Suprapubic skin (tissue), 4 donors: Measurements from ENCODE around the gene THUMPD3. TPM values are rescaled to one million over a fixed set of nuclear protein-coding genes. Genes with fewer than 3 reads are reported as not detected.

Experiments used
- DNase-seq, 2 donors: peaks; one replicate each; pipeline ENCODE4 v3.0.0-alpha.2; 2019; ENCODE audit warnings: low spot score in 2 of 2
- H3K27ac ChIP-seq: fragments of 200-600 bp; sonication (generic); one replicate; pipeline ENCODE4 v1.5.1; 2019
- H3K27me3 ChIP-seq: fragments of 200-600 bp; sonication (generic); one replicate; pipeline ENCODE4 v1.5.1; 2019
- H3K36me3 ChIP-seq: fragments of 200-600 bp; sonication (generic); one replicate; pipeline ENCODE4 v1.5.1; 2019
- H3K4me1 ChIP-seq: fragments of 200-600 bp; sonication (generic); one replicate; pipeline ENCODE4 v1.5.1; 2019
- H3K4me3 ChIP-seq: fragments of 200-600 bp; sonication (generic); one replicate; pipeline ENCODE4 v1.5.1; 2019; ENCODE audit warnings: mild to moderate bottlenecking
- H3K9me3 ChIP-seq: fragments of 200-600 bp; sonication (generic); one replicate; pipeline ENCODE4 v1.5.1; 2019
- EP300 ChIP-seq: sonication (generic); formaldehyde crosslinking; IDR thresholded peaks from one replicate; pipeline ENCODE4 v1.6.1; 2017; ENCODE audit warnings: antibody characterized with exemption
- POLR2A ChIP-seq, 2 donors: fragments of 450-650 bp; IDR thresholded peaks; one replicate each; pipeline ENCODE4 v1.6.1; 2017; ENCODE audit warnings: antibody characterized with exemption in 2 of 2, mild to moderate bottlenecking in 2 of 2, moderate library complexity in 2 of 2
- POLR2AphosphoS5 ChIP-seq, 3 donors: sonication (generic); formaldehyde crosslinking; IDR thresholded peaks; one replicate each; pipeline ENCODE4 v1.6.1; 2017; ENCODE audit warnings: antibody characterized with exemption in 3 of 3
- WGBS: methylation state at CpG from one replicate; pipeline ENCODE4 v1.1.5; 2018; 5-methylcytosine and 5-hydroxymethylcytosine counted together
- total RNA-seq, 4 donors: library from RNA; depleted of rRNA; stranded (reverse); fragments of >200 nt; gene quantifications; one replicate each; pipeline ENCODE4 v1.1.0, GENCODE V29; 2016
- TF ChIP-seq, protein P1 (sequence below), 2 donors: fragments of 200-600 bp in 1 of 2; fragments of 450-650 bp in 1 of 2; sonication (generic) in 1 of 2; IDR thresholded peaks; one replicate each; pipeline ENCODE4 v1.5.1; 2016 to 2019; ENCODE audit warnings: antibody characterized with exemption in 2 of 2, mild to moderate bottlenecking in 1 of 2, moderate library complexity in 1 of 2

The THUMPD3 gene, protein sequence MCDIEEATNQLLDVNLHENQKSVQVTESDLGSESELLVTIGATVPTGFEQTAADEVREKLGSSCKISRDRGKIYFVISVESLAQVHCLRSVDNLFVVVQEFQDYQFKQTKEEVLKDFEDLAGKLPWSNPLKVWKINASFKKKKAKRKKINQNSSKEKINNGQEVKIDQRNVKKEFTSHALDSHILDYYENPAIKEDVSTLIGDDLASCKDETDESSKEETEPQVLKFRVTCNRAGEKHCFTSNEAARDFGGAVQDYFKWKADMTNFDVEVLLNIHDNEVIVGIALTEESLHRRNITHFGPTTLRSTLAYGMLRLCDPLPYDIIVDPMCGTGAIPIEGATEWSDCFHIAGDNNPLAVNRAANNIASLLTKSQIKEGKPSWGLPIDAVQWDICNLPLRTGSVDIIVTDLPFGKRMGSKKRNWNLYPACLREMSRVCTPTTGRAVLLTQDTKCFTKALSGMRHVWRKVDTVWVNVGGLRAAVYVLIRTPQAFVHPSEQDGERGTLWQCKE
- total RNA-seq = 10 to 100 TPM; 14.2 to 39.0 (median 27.5) TPM

DNA sequence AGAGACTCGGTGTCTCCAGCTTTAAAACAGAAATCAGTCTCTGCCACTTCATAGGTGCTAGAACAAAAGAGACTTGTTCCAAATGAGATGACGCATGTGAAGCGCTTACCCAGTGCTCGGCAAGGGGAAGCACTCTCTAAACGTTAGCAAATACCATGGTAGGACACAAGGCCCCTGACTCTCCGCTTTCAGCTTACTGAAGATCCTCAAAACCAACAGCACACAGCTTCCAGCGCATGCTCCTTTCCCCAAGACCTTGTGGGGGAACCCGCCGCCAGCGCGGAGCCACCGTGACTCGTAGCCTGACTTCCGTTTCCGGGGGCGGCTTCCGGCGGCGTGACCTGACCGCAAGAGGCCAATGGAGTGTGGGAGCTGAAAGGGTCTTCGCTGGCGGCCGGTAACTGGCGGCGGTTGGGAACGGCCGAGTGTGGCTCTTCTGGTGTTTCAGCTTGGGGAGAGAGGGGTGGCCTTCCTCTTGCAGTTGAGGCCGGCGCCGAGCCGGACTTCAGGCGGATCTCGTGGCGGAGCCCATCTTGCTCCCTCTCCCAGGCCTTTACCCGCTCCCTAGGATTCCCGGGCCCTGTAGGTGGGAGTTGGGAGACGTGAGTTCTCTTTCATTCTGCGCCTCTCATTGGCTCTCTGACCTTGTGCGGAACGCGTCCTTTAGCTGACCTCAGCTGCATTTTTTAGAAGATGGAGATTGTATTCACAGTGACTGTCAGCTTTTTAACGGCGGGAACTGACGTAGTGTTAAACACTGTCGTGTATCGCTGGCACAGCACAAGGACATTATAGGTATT lies at the start of gene THUMPD3:
THUMPD3 (plus strand) TSS at position 324 of the 800 bp plus-strand sequence. CDS start 2,015 bp downstream, outside the sequence.
- TF ChIP-seq POLR2AphosphoS5 (IDR thresholded peaks at IDR 0.05) = peak in 1 of 3 donors; percentile 78
- peak in 1 of 2 donors; percentile 64 for TF ChIP-seq POLR2A (IDR thresholded peaks at IDR 0.05)
- TF ChIP-seq, protein P1, sequence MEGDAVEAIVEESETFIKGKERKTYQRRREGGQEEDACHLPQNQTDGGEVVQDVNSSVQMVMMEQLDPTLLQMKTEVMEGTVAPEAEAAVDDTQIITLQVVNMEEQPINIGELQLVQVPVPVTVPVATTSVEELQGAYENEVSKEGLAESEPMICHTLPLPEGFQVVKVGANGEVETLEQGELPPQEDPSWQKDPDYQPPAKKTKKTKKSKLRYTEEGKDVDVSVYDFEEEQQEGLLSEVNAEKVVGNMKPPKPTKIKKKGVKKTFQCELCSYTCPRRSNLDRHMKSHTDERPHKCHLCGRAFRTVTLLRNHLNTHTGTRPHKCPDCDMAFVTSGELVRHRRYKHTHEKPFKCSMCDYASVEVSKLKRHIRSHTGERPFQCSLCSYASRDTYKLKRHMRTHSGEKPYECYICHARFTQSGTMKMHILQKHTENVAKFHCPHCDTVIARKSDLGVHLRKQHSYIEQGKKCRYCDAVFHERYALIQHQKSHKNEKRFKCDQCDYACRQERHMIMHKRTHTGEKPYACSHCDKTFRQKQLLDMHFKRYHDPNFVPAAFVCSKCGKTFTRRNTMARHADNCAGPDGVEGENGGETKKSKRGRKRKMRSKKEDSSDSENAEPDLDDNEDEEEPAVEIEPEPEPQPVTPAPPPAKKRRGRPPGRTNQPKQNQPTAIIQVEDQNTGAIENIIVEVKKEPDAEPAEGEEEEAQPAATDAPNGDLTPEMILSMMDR (IDR thresholded peaks at IDR 0.05) = no peak
- Histone ChIP-seq H3K36me3 (peaks cover 27% of the 10 kb centered on the region), H3K4me3 (peak within 1 kb of the TSS; percentile 69), H3K9me3 (no peaks in the 10 kb centered on the region), H3K27ac (peak within 1 kb of the TSS; percentile 89), H3K27me3 (no peaks in the 10 kb centered on the region), H3K4me1 (peaks cover 23% of the 10 kb centered on the region)
- WGBS = 1% methylated on average over 26 of the region's 46 CpGs
- DNase-seq = peak; percentile 94 to 95

DNA sequence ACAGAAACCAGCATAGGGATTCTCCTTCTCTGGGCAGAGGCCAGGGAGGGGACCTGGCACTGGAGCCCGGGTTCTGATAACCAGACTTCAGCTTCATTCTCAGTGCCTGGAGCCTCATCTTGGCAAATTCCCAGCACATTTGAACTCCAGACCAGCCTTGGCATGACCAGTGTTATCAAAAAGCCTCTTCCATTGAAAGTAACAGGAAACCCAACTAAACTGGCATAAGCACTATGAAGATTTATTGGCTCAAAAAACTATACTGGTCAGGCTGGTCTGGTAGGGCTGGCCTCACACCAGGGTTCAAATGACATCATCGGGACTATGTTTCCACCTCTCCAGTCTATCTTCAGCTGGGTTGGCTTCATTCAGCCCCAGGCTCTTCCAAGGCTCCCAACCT lies 48.1 kb upstream of the THUMPD3 start:
- H3K9me3 ChIP-seq = no peaks in the 10 kb centered on the region
- peaks cover 14% of the 10 kb centered on the region for H3K4me1 ChIP-seq
- no peak overlapping the region for H3K4me3 ChIP-seq
- no peak for DNase-seq
- TF ChIP-seq, protein P1 (IDR thresholded peaks at IDR 0.05) = no peak
- TF ChIP-seq POLR2A (IDR thresholded peaks at IDR 0.05) (no peak), POLR2AphosphoS5 (IDR thresholded peaks at IDR 0.05) (no peak), EP300 (no peak)
- WGBS = 38% methylated on average over 2 of the region's 2 CpGs
- H3K27ac ChIP-seq = no peak overlapping the region
- no peaks in the 10 kb centered on the region for H3K27me3 ChIP-seq
- no peaks in the 10 kb centered on the region for H3K36me3 ChIP-seq

DNA sequence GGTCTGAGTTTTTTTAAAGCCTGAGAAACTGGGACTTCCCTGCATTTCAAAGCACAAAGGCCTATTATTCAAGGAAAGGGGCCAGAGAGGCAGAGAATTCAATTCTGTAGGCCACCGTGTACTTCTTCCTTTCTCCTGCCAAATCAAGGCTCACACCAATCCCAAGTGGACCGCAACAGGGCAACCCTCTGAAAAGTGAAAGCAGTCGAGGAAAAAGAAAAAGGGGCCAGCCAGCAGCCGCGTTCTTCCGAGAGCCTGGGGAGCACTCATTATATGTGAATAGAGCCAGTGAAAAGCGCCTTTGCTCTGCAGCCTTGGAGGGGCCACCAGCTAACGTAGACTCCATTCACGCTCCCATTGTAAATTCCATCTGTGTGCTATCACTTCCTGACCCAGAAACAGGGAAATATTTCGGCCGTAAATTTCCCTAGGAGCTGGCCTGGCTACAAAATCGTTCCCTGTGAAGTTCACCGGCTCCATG lies 45.9 kb upstream of the THUMPD3 start:
- H3K36me3 ChIP-seq = no peaks in the 10 kb centered on the region

DNA sequence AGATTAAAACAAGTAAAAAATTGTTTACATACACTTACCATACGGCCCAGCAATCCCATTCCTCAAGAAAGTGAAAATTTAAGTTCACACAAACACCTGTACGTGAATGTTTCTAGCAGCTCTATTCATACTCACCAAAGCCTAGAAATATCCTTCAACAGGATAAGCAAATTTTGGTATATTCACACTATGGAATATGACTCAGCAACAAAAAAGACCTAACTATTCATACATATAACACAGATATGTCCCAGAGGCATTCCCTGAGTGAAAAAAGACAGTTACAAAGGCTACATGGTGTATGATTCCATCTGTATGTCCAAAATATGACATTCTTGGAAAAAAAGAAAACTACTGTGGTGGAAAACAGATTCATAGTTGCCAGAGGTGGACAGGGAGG lies 40.1 kb upstream of the THUMPD3 start:
- Histone ChIP-seq H3K4me1 (no peaks in the 10 kb centered on the region), H3K27ac (no peak overlapping the region), H3K4me3 (no peak overlapping the region), H3K27me3 (no peaks in the 10 kb centered on the region), H3K36me3 (no peaks in the 10 kb centered on the region), H3K9me3 (no peaks in the 10 kb centered on the region)
- TF ChIP-seq EP300 (no peak), POLR2A (IDR thresholded peaks at IDR 0.05) (no peak), POLR2AphosphoS5 (IDR thresholded peaks at IDR 0.05) (no peak)
- TF ChIP-seq, protein P1 (IDR thresholded peaks at IDR 0.05) = no peak
- WGBS = 98% methylated on average over 2 of the region's 2 CpGs
- DNase-seq = no peak

More for the DNA sequence above, 45.9 kb upstream of the THUMPD3 start:
- peak overlapping the region; percentile 28 for H3K4me3 ChIP-seq
- no peaks in the 10 kb centered on the region for H3K9me3 ChIP-seq
- peaks cover 14% of the 10 kb centered on the region for H3K4me1 ChIP-seq
- TF ChIP-seq, protein P1 (IDR thresholded peaks at IDR 0.05) = no peak
- TF ChIP-seq POLR2AphosphoS5 (IDR thresholded peaks at IDR 0.05) (no peak), EP300 (no peak), POLR2A (IDR thresholded peaks at IDR 0.05) (no peak)
- no peak for DNase-seq
- no peaks in the 10 kb centered on the region for H3K27me3 ChIP-seq
- H3K27ac ChIP-seq = peak overlapping the region; percentile 74
- 32% methylated on average over 13 of the region's 13 CpGs for WGBS
